Activated gamma-delta T cell treated with anti-CD3 and anti-CD28 coated beads, Interleukin-2, amount 50 U/mL, for 16 hours (primary cell): ENCODE data around the gene TNFAIP2.
"Not testable (repeated sequence)": the region's sequence is repeated elsewhere in the genome, so short reads cannot be mapped to it uniquely, and the experiment has no call there.

Experiments used
- DNase-seq: peaks from one replicate; pipeline ENCODE4 v3.0.0-alpha.2; 2020; ENCODE audit warnings: low read depth

The TNFAIP2 gene

DNA sequence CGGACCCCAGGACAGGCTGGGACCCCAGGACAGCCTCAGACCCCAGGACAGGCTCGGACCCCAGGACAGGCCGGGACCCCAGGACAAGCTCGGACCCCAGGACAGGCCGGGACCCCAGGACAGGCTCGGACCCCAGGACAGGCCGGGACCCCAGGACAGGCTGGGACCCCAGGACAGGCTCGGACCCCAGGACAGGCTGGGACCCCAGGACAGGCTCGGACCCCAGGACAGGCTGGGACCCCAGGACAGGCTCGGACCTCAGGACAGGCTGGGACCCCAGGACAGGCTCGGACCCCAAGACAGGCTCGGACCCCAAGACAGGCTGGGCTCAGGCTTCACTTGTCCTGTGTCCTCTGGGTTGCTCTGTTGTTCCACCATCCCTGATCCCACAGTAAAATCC, 32.2 kb downstream of the TNFAIP2 start:
- DNase-seq: not testable (repeated sequence)

GRCh38 chr14:103155826-103156394, 32.6 kb downstream of the TNFAIP2 start:
- DNase-seq: no peak

DNA sequence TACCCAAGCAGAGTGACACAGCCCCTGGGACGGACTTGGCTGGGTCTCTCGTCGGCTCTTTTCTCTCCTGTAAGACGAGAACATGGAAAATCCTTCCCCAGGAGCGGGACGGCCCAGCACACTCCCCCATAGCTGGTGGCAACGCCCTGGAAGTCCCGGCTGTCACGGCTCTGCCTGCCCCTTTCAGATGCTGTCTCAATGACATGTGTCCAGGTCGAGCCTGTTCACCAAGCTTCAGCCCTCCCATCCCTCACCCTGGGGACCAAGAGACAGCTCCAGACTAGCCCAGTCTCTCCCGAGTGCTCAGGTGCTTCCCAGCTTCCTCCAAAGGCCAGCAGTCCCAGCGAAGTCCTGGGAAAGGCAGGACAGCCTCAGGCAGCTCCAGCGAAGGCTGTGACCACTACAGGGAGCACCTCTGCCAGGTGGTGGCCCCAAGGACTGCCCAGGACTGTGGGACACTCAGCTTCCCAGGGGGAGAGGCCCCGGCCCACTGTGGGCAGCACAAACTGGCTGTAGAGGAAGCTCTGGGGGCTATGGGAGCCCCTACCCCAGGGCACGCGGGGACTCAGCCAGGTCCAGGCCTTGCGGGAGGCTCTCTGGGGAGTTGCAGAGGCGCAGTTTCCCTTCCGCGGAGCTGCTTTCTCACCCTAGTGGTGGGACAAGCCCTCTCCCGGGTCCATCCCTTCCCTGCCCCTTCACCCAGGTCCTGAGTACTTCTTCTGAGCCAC, 33.6 kb downstream of the TNFAIP2 start:
- no peak for DNase-seq

DNA sequence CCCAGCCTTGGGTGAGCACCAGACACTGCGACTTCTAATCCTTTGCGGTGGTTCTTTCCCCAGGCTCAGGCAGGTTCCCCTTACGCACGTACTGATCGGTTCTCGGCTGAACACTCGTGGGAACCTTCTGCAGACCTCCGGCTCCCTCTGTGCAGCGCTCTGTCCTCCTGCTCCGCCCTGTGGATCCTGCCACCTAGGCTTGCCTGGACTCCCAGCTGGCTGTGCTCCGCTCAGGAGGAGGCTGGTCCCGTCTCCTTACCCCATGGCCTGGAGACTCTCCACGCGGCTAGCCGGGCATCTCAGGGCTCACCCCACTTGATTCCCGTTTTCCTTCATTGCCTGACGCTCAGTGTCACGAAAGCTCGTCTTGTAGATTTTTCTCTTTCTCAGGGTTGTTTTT, 34.7 kb downstream of the TNFAIP2 start:
- DNase-seq: no peak

DNA sequence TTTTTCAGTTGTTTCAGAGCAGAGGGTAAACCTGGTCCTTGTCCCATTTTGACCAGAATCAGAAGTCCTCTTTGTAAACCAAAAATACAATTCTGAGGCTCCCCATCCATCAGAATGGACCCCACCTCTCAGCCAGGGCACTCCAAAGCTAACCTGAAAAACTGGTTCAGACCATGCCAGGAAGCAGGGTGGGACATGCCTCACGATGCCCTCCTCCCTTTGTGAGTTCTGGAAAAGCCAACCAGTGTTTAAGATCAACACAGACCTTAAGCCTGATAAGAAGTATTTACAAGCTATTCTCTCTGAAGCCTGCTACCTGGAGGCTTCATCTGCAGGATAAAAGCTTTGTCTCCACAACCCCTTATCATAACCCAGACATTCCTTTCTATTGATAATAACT, 35.4 kb downstream of the TNFAIP2 start:
- DNase-seq: no peak

GRCh38 chr14:103160321-103161053, 37.2 kb downstream of the TNFAIP2 start:
- no peak for DNase-seq

DNA sequence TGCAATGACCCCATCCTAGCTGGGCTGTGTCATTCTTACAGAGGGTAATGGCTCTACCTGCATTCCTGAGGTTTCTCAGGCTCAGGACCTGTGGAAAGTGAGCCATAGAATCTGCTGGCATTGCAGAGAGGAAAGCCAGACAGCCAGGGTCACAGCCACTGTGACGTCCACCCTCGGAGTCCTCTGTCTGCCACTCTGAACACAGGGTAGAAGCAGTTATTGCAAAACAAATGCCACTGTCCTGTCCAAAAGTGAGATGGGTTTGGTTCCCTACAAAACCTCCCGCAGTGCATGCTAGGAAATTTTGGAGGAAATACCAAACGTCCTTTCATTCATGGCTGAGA, 37.8 kb downstream of the TNFAIP2 start:
- no peak for DNase-seq

- no peak for DNase-seq
Observed at GRCh38 chr14:103163199-103163598, 39.9 kb downstream of the TNFAIP2 start.

- DNase-seq: no peak
Observed at GRCh38 chr14:103164006-103164405, 40.7 kb downstream of the TNFAIP2 start.

DNA sequence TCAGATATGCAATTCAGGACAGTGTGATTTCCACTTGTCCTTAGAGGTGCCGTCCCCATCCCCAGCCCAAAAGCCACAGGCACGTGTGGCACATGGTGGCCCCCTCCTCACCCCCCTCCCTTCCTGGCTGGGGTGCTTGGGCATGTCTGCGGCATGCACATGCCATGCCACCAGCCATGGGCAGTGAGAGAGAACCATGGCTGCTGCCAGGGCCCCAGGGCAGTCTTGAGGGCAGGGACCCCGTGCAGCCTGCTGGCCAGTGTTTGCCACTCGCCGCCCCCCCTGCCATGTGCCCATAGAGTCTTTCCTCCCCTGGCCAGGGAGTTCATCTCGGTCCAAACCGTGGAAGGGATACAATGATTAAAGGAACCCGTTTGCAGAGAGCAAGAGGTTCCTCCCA, 41.5 kb downstream of the TNFAIP2 start:
- DNase-seq: no peak

DNA sequence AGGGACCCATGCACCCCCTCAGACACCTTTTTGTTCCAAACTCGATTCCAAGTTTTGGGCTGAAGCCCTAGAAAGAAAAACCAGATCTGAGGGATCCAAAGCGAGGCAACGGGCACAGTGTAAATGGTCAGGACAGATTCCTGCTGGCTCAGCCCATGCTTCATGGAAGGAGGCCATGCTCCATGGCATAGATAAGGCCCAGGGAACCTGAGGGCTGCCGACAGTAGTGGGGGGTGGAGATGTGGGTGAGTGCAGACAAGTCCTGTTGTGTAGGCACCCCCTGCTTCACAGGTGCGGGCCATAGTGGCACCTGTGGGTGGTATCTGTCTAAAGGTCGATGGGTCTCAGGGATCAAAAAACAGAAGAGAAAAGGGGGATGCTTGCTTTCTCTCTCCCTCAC, 42.1 kb downstream of the TNFAIP2 start:
- no peak for DNase-seq

DNA sequence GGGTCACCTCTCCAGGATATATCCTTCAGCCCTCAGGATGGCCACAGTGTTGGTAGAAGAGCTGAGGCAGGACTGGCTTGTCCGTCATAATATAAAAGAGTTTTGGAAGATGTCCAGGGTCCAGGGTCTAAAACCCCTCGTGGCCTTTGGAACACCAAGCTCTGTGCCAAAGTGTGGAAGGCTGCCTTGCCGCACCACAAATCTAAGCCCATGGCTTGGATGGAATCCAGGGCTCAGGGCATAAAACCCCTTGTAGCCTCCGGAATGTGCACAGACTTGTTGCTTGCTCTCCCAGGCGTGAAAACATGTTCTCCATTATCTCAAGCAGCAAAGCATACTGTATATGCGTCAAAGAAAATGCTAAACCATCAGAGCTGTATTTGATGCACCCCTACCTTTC, 46.7 kb downstream of the TNFAIP2 start:
- DNase-seq: no peak

DNA sequence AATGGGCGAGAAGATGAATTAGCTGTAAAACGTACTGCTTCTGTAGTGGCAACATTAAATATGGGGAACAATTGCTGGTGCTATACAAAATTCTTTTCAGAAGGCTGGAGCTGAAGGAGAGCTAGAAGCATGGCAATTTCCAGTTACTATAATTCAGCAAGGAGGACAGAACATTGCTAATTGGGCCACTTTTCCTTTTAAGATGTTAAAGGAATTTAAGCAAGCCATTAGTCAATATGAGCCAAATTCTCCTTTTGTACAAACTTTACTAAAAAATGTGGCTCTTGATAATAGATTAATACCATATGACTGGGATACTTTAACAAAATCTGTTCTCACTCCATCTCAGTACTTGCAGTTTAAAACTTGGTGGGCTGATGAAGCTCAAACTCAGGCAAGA, 47.9 kb downstream of the TNFAIP2 start:
- not testable (repeated sequence) for DNase-seq

GRCh38 chr14:103172921-103173320, 49.7 kb downstream of the TNFAIP2 start:
- no peak for DNase-seq

GRCh38 chr14:103173887-103174286, 50.6 kb downstream of the TNFAIP2 start:
- DNase-seq: not testable (repeated sequence)

DNA sequence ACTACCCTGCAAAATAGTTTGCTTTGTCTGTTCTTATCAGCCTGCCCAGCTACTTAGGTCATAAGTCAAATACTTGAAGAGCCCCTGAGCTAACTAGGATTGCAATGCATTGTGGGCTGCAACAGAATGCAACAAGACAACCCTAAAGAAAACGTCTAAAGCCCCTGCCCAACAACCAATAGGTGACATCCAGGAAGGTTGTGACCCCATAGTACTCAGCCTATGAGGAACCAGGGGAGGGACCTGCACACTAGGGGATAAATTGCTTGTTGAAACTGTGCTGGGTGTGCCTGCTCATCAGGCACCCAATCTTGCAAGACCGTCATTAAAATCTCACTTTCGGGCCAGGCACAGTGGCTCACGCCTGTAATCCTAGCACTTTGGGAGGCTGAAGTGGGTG, 52.9 kb downstream of the TNFAIP2 start:
- not testable (repeated sequence) for DNase-seq

GRCh38 chr14:103177376-103177775, 54.1 kb downstream of the TNFAIP2 start:
- DNase-seq: no peak

DNA sequence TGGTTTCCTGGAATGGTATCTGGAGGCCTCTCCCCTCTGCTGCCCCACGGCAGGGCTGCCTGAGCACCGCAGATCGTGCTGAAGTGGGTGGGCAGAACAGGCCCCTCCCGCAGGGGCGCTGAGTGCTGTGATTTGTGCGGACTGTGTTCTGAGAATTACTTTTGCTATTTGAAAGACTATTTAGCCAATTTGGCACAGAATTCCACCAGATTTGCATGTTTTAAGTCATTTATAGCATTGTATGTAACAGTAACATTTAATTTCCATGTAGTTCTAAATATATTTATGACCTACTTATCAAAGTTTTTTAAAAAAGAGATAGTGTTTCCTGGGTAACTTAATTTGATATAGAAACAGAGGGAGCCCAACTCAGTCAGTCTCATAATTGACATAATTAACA, 55.3 kb downstream of the TNFAIP2 start:
- no peak for DNase-seq

DNA sequence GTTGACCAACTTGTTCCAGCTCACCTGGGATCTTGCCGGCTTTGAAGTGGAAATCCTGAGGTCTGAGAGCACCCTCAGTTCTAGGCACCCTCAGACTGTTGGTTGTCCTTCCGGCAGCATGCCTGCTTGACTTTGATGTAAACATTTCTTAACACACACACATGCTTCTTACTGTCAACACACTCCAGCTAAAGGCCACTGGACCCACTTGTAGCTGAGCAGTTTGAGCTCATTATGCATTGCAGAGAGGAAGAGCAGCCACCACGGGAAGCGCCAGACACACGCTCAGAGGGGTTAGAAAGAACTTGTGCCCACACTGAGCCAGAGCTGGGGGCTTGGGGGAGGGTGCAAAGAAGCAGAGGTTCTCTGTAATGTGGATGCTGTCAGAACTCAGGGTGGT, 55.8 kb downstream of the TNFAIP2 start:
- no peak for DNase-seq

- no peak for DNase-seq
Observed at GRCh38 chr14:103180331-103180730, 57.1 kb downstream of the TNFAIP2 start.

DNA sequence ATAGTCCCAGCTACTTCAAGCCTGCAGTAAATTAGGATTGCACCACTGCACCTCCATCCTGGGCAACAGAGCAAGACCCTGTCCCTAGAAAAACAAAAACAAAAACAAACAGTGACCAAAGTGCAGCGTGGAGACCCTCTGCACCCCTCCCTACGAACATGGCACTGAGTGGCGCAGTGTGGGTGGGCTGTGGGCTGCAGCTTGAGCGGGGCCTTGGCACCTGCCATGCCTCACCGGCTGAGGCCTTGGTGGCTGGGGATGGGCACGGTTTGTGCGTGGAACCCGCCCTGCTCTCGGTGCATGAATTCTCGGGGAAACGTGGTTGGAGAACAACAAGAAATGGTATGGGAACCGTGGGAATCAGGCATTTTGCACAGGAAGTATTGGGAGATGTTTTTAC, 60.8 kb downstream of the TNFAIP2 start:
- DNase-seq: no peak

- no peak for DNase-seq
Observed at GRCh38 chr14:103185051-103186029, 62.1 kb downstream of the TNFAIP2 start.
